ENCODE measurements around the gene HDAC3.
A peak's percentile ranks its signal among the peaks of the same experiment; 100 is the strongest.

Gene HDAC3

GRCh38 chr5:141680751-141681201, 44.1 kb upstream of the HDAC3 start:
- H3K36me3 ChIP-seq (ENCODE audit: control insufficient read depth in 2 of 2, insufficient read depth in 1 of 2, low read length in 2 of 2) = no peaks in the 10 kb centered on the region; a peak in 1 of 3 replicates
- no peak overlapping the region for H3K27ac ChIP-seq (ENCODE audit: extremely low read depth, low read depth, low read length)
- no peak overlapping the region for H3K4me3 ChIP-seq (ENCODE audit: low read depth, low read length)
- POLR2A ChIA-PET = interaction anchor here (1.0 kb wide), 1 partner anchor 244 kb away, joined by 4 read pairs; no protein-coding TSS in a partner anchor
- TF ChIP-seq ZNF398 (tag by site-specific recombination; IDR thresholded peaks at IDR 0.05) (no peak), IKZF3 (tag by site-specific recombination; IDR thresholded peaks at IDR 0.05) (no peak), WT1 (tag by site-specific recombination; IDR thresholded peaks at IDR 0.05) (no peak), GLIS2 (tag by site-specific recombination; IDR thresholded peaks at IDR 0.05) (no peak), EGR2 (tag by site-specific recombination; IDR thresholded peaks at IDR 0.05; ENCODE audit: low read depth) (peak; percentile 57), SP2 (tag by site-specific recombination; IDR thresholded peaks at IDR 0.05) (peak; percentile 71), GLI4 (tag by site-specific recombination; IDR thresholded peaks at IDR 0.05) (no peak), ZFHX2 (tag by site-specific recombination; conservative IDR thresholded peaks at IDR 0.05) (peak; percentile 61), ZNF768 (tag by site-specific recombination; IDR thresholded peaks at IDR 0.05) (no peak)
- no peaks in the 10 kb centered on the region for H3K4me1 ChIP-seq (ENCODE audit: control insufficient read depth, insufficient read depth, low read length)
- H3K9me3 ChIP-seq (ENCODE audit: control insufficient read depth, insufficient read depth, low read depth, low read length) = no peaks in the 10 kb centered on the region
- CTCF ChIA-PET = interaction anchor here (0.5 to 1.4 kb wide), 3 partner anchors 11 to 283 kb away, joined by 3 to 7 read pairs (median 6); no protein-coding TSS in a partner anchor

- H3K4me1 ChIP-seq (ENCODE audit: control insufficient read depth, insufficient read depth, low read length) = no peaks in the 10 kb centered on the region
- H3K4me3 ChIP-seq (ENCODE audit: low read depth, low read length) = no peak overlapping the region
- ChIA-PET POLR2A (no interaction called here), CTCF (no interaction called here)
- H3K27ac ChIP-seq (ENCODE audit: extremely low read depth, low read depth, low read length) = no peak overlapping the region
- no peaks in the 10 kb centered on the region for H3K9me3 ChIP-seq (ENCODE audit: control insufficient read depth, insufficient read depth, low read depth, low read length)
- no peak for TF ChIP-seq ZSCAN18 (tag by site-specific recombination; IDR thresholded peaks at IDR 0.05)
- TF ChIP-seq PRDM2 (tag by site-specific recombination; IDR thresholded peaks at IDR 0.05; ENCODE audit: borderline replicate concordance) = no peak
- TF ChIP-seq OSR2 (tag by site-specific recombination; IDR thresholded peaks at IDR 0.05) = no peak
- TF ChIP-seq GFI1B (tag by site-specific recombination; IDR thresholded peaks at IDR 0.05) = no peak
- no peak for TF ChIP-seq ZNF580 (tag by site-specific recombination; IDR thresholded peaks at IDR 0.05)
- TF ChIP-seq ZNF112 (tag by site-specific recombination; IDR thresholded peaks at IDR 0.05) = no peak
- no peak for TF ChIP-seq ZBTB48 (tag by site-specific recombination; IDR thresholded peaks at IDR 0.05)
- TF ChIP-seq ZNF704 (tag by site-specific recombination; IDR thresholded peaks at IDR 0.05) = no peak
- no peak for TF ChIP-seq ZNF544 (tag by site-specific recombination; IDR thresholded peaks at IDR 0.05)
- no peak for TF ChIP-seq ZNF529 (tag by site-specific recombination; IDR thresholded peaks at IDR 0.05; ENCODE audit: insufficient replicate concordance)
- TF ChIP-seq BCL11B (tag by site-specific recombination; IDR thresholded peaks at IDR 0.05; ENCODE audit: low read depth) = no peak
- no peak for TF ChIP-seq ZNF843 (tag by site-specific recombination; IDR thresholded peaks at IDR 0.05)
- TF ChIP-seq ZNF114 (tag by site-specific recombination; IDR thresholded peaks at IDR 0.05) = no peak
- no peak for TF ChIP-seq IKZF3 (tag by site-specific recombination; IDR thresholded peaks at IDR 0.05)
- no peak for TF ChIP-seq ZNF132 (tag by site-specific recombination; IDR thresholded peaks at IDR 0.05; ENCODE audit: borderline replicate concordance)
- no peak for TF ChIP-seq ZNF311 (tag by site-specific recombination; IDR thresholded peaks at IDR 0.05; ENCODE audit: borderline replicate concordance)
- H3K36me3 ChIP-seq (ENCODE audit: control insufficient read depth in 2 of 2, insufficient read depth in 1 of 2, low read length in 2 of 2) = no peaks in the 10 kb centered on the region; a peak in 1 of 3 replicates
These were observed 43.5 kb upstream of the HDAC3 start for GRCh38 chr5:141680178-141680577.

All from HEK293 (cell line).